Endometrium (tissue), 2 donors: ENCODE results near the gene KCTD1.

Experiments used
- FAIRE-seq: peaks from 2 replicates; lab custom pipeline; 2012; peaks lifted over from hg19 to GRCh38; lab: Jason Lieb, UNC
- donor health status: control.
- donor health status: control.

The KCTD1 gene

DNA sequence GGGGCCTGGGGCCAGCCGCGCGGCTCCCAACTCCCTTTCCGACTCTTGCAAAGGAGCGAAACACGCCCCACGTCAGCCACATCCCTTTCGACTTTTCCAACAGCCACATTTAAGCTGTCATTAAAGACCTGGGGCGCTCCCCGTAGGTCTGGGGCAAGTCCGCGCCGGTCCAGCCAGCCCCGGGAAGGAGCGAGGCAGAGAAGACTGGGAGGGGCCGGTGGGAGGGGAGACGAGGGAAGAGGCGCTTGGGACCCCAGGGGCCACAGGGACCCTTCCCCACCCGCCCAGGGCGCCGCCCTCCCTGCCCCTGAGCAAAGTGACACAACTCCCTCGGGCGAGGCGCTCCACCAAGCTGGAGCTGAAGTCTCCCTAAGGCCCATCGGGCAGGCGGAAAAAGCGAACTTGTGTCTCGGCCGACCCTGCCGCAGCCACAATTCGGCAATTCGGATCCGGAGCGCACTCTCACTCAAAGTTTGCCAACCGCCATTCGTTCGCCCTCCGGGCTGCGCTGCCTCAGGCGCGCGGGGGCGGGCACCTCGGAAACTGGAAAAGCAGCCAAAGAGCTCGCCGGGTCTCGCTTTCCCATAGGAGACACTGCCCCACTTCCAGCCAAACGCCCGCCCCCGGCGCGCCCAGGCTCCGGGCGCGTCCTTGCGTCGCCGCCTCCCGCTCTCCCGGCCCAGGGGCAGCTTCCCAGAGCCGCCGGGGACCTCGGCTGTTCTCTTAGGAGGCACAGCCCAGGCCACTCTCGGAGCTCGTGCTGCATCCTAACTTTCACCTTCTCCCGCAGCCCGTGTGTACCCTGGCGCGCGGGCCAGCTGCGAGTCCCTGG lies 1.1 kb upstream of the KCTD1 start:
- FAIRE-seq: no peak

DNA sequence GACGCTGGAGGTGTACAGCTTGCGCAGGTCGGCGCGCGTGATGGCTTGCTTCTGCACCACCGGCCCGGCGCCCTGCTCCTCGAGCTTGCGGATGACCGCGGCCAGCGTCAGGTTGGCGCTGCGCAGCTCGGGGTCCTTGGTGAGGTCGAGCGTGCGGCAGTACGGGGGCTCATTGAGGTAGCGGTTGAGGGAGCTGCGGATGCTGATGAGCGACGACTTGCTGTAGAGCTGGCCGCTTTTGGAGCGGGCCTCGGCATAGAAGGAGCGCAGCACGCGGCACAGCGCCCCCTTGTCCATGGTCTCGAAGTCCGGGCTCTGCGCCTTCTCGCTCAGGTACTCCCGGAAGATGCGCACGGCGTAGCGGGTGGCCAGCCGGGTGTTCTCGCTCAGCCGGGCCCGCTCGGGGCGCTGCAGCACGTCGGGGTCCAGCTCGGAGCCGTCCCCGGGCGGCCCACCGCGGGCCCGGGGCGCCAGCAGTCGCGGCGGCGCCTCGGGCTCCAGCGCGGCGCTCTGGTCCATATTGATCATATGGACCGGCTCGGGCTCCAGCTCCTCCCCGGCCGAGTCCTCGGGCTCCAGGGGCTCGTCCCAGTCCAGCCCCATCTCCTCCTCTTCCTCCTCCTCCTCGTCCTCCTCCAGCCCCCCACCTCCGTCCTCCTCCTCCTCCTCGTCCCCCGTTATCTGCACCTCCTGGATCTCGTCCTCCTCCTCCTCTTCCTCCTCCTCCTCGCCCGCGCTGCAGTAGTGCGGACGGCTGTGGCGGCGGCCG lies 523 bp downstream of the KCTD1 start:
- no peak for FAIRE-seq

DNA sequence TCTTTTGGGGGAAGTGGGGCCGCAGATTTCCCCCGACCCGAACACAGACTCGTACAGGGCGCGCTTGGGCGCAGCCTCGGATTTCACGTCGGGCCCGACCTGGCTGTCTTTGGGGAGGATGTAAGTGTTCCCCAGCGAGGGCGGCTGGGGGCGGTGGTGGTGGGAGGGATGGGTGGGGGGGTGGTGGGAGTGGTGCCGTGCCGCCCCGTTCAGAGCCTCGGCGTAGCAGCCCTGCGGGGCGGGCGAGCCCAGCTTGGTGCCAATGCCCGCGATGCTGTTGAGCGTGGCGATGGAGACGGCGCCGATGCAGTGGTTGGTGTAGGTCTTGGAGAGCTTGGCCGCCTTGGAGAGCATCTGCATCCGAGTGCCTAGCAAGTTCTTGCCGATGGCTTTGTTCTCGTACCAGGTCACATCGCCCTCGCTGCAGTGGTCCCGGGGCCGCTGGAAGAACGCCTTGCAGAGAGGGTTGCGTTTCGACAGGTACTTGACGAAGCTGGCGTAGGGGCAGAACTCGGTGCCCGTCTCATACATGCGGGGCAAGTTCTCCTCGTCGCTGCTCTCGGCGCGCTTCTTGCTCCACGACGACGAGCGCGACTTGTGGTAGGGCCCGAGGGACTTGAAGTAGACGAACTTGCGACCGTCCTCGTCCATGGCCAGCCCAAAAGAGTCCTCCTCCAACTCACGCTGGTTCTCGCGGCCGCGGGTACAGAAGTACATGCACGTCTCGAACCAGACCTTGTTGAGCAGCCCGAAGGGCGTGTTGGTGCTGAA lies 1.3 kb downstream of the KCTD1 start:
- FAIRE-seq: no peak

DNA sequence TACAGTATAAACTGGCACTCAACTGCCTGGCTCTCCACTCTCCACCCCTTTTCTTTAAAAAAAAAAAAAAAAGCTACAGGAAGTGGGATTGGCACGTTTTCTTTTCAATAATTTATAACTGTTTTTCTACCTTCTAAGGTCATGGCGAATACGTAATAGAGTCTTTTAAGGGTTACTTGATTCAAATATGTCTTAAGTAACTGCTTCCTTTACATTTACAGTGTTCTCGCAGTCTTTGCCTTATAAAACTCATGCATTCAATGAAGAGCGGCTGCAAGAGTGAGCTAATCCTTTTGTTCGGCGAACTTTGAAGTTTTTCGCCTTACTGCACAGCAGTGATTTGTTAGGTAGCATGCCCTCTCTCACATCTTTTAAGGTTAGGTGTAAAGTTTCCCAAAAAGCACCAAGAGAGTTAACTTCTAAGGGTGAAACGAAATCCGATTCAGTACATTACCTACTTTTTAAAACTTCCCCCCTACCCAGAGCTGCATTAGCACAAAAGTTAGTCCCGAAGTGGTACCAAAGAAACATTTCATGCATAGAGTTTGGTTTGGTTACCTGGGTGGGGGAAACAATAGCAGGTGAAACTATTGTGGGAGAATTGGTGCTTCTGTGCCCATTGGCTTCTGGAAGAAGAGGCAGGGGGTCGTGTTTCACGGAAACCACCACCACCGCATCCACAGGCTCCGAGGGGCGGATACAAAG lies 2.0 kb downstream of the KCTD1 start:
- no peak for FAIRE-seq

DNA sequence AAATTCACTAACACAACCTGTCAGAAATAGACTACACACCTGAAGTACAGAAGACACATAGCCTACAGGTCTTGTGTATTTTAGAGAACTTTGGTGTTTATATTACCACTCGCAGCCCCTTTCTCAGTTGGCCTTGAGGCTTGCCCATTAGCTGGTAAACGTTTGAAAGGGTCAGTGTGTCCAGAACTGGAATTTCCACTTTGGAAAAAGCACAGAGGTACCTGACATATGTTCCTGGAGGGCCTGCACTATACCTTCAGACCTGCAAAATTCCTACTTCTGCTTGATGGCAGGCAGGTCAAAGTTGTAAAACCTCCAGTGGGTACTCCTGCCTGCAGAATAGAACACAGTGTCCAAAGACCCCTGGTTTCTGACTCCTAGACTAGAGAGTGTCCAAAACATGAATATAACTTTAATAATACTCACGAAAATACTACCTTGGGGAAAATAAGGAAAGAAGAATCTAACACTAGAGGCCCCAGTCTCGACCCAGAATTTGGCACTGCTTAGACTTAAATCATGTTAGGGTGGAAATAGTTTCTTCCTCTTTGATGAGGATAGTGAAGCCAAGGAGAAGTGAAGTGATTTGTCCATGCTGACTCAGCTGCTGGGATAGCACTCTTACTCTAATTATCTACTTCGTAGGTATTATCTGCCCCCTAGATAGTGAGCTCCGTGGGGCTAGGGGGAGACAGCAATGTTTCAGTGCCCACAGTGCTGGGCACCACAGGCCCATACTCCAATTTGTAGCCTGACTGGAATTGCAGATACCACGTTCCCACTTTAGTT lies 2.8 kb downstream of the KCTD1 start:
- FAIRE-seq: no peak

DNA sequence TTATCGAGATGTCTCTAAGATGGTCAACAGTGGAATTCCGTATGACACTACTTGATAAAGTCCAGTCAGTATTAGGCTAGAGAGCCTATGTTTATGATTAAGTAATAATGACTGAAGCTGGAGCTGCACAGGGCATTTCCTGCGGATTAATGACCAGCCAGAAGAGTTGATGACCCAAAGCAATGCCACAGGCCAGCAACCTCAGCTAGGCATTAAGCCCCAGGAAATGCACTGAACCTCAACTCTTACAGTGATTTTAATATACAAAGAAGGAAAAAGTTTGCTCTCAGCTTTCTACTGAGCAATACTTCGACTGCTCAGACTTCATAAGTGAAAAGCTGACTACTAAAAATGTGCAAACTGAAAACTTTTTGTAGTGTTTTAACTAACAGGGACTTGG lies 3.9 kb downstream of the KCTD1 start:
- FAIRE-seq: no peak

DNA sequence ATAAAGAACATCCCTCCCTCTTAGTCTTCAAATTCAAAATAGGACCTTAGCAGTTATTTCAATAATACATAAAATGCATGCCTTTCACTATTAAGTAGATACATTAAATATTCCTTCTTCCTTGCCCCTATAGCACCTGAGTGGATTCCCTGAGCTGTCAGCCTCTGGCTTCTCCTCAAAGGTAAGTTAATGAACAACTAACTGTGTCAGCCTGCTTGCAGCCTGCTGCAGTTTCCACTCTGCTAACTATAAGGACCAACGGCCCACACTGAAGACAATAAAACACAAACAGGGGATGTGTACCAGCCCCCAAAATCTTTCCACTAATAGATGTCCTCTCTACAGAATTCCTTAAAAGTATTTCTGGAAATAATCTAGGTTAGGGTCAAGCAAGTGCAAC lies 5.0 kb downstream of the KCTD1 start:
- no peak for FAIRE-seq

DNA sequence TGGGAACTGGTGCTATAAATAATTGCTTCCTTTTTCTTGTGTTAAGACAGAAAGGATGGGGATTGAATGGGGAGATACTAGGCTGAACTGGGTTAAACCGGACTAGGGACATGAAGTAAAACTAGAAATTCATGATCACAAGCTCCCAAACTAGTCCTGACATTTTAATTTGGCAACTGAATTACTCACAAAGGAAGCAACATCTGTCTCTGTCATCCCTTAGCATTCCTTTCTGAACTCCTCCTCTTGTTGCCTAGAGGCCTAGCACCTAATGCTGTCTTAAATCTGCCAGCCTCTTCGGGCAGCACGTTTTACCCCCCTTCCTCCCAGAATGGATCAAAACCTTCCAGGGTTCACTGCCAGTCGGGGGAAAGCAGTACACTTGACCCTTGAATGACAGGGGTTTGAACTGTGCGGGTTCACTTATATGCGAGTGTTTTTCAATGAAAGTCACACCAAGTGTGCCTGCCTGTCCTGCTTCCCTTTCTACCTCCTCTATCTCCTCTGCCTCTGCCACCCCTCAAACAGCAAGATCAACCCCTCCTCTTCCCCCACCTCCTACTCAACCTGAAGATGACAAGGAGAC lies 8.2 kb downstream of the KCTD1 start:
- FAIRE-seq: no peak

DNA sequence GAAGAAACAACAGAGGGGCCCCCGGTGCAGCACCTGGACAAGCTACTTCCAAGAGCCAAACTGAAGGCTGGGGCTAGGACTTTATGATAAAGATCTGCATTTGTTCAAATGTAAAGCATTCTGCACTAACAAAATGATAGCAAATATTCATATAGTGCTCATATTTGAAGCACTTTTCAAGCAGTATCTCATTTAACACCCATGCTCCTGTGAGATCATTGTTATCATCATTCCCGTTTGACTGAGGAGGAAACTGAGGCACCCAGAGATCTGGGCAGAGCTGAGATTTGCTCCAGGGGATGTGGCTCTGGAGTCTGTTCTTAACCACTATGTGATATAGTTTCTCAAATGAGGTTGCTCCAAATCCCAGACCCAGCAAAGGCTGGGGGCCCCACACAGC lies 9.8 kb downstream of the KCTD1 start:
- no peak for FAIRE-seq

DNA sequence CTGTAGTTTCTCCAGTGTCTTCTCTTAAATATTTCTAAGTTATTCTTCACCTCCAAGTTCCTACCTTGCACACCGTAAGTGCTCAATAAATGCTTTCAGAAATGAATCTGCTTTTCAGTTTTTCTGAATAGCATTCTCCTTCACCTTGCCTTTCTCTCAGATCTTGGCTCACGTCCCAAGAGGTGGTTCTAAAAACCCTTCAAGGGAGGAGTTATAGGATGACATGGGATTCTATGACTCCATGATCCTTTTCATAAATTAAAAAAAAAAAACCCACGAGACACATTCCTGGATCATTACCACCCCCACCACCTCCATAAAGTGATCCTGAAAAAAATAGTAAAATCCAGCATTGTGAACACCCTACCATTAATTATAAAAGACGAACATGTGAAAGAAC lies 11.7 kb downstream of the KCTD1 start:
- no peak for FAIRE-seq

DNA sequence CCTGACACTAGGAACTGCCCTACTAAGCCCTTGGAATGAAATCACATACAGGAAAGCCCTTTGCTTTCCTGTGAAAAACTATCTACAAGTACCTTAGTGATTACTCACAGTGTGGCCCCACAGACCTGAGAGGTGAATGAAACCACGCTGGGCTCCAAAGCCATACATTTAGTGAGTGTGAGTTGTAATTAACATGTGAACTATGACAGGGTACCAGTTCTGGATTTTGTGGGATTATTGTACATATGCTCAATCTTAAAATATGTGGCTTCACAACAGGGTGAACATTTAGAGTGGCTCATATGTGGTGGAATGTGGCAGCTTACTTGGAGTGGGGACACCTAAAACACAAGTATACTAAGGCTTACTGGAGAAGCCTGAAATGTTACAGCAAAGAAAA lies 12.3 kb downstream of the KCTD1 start:
- no peak for FAIRE-seq

DNA sequence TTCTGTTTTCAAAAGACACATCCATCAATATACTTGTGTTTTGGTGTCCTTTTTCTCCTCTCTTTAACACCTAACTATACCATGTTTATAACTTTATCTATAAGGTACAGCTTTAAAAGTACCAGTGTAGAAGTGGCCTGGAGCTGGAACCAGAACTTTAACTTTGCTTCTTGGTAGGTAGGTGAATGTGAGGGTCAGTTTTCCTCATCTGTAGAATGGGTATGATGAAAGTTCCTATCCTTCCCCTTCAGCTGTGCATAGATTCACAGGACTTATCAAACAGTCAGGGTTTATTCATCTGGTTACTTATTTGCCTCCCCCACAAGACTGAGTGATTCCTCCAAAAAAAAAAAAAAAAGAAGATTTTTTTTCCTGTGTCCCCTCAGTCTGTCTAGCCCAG lies 12.7 kb downstream of the KCTD1 start:
- no peak for FAIRE-seq

DNA sequence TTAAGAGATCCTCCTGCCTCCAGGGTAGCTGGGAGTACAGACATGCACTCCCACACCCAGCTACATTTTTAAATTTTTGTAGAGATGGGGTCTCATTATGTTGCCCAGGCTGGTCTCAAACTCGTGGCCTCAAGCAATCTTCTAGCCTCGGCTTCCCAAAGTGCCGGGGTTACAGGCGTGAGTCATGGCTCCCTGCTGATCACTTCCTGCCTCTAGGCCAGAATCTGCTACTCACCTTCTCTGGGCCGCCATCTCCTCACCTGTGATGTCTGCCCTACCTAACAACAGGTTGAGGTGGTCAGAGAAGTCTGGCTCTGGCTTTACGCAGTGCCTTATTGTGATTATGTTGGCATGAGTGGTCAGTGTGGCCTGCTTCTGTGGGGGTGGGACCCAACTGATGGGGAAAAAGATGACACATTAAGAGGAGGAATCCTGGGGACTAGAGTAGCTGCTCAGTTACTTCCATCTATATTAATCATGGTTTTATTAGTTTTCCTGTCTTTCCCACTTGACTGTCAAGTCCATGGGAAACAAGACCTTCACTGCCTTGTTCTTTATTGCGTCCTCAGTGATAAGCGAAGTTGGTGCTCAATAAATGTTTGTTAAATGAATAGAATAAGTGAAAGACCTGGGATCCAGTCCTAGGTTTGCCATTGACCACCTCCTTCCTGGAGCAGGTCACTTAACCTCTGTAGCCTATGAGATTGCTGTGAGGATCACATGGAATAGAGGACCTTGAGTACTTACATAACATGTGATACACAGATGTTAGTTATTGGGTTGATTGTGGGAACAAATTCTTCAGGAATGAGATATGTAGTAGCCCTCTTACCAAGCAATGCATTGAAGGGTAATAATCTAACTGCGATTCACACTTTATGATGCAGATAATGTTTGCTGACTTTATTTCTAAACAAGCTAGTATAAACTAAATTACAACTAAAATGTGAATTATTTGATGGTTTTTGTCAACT lies 15.7 kb downstream of the KCTD1 start:
- no peak for FAIRE-seq

DNA sequence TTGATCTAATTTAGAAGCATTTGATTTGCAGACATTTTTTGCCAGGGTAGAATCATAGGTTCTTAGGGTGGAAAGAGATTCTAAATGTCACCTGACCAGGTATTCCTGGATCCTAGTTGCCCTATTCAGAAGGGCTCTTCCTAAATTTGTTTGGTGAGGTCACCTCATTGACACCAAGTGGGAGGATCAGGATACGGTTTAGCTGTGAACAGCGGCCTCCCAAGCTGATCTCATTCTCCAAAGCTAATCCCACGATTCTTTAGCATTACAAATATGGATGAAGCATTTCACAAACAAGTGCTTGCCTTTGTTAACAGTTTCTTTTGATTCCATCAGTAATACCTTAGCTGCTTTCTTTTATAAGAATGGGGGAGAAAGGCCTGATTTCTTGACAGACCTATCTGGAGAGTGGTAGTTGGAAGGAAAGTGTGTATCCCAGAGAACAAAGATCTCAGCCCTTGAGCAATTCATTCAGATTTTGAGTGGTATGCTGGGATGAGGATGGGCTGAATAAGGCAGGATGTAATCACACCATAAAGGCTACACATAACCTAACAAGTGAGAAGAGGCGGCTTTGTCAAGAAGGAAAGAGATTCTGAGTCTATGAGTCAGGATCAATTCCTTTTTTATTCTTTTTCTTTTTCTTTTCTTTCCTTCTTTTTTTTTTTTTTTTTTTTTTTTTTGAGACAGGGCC lies 16.6 kb downstream of the KCTD1 start:
- FAIRE-seq: no peak

DNA sequence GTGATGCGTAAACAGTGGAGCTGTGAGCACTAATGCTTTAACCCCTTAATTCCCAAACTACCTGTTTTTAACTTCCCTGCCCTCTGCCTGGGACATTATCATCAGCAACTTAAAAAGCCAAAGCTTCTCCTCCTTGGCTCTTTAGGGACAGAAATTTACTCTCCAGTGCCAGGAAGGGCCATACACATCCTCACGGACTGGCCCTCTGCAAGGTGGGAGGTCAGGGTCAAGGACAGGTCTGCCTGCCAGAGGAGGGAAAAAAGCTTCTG lies 21.5 kb downstream of the KCTD1 start:
- FAIRE-seq: no peak

DNA sequence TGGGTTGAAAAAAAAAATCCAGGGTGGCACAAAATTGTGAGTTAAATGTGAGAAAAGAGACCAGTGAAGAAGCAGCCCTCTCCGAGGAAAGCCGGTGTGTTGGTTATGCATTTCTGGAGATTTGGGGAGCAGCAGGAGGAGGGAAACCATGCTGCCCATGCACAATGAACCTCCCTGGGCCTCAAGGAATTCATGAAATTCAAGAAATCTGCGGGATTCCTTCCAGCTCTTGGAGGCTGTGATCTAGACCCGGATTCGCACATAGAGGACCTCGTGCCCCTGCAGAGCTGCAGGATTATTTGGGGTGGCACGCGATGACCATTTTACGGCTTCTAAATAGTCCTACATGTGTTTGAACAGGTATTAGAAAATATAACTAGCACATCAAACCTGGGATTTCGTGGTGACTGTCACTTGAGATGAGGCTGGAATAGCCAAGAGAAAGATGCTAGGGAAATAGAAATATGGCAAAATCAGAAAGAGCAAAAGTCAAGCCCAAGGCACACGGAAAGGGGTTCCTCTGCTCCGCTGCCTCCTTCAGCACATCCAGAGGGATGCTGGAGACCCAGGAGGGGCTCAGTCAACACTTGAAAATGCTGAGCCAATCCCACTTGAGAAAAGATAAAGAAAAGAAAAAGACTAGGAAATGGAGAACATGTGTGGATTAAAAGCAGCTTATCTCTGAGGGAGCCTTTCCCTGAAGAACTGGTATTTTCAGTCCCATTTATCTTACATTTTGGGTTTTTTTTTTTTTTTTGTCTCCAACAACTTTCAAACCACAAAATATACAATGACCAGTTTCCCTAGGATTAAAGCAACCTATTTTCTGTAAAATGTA lies 22.0 kb downstream of the KCTD1 start:
- no peak for FAIRE-seq

DNA sequence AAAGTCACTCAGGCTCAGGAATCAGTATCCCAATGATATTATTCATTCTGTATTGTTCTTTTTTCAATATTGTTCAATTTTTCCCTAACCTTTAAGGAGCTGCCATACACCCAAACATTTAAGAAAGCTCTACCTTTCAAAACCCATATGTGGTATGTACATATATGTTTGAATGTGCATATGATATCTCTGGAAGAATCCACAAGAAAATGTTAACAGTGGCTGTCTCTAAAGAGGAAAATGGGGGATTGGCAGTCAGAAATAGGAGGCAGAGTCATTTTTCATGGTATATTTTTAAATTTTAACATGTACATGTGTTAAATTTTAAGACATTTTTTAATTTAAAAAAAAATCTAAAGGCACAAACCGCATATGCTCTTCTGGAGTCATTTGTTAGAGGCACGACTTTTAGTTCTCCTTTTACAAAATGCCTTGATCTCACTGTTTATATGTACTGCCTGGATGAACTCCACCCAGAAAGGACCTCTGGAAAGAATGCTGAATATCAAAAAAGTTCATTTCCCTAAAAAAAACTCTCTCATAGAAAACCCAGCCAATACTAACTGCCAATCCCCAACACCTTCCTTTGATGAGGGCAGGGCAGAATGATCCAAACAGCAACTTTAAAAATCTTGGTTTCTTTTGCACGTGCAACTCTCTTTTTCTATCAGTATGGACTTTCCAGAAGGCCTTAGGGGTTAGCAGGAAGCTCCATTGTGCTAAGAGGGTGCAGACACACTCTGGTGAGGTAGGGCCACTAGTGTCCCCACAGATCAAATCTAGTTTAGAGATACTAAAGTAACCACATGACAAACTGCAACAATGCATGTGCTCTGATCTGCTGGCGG lies 23.6 kb downstream of the KCTD1 start:
- FAIRE-seq: no peak

DNA sequence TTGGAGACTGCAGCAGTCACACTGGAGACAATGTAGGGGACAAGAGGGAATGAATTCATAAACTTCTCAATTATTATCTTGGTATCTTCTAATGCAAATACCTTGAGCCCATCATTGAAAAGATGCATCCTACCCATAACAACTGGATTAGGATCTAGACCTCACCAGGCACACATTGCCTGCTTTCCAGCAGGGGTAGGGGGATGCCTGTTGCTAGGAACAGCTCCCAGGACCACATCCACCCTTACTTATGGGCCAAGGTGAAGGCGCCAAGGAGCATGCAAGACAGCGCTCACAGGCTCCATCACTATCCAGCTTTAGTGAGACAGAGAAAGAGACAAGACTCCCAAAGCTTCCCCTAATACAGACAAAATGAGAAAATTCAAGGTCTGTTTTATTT lies 24.4 kb downstream of the KCTD1 start:
- no peak for FAIRE-seq
